Loucy (cell line): ENCODE results near the gene CHURC1.

ENCODE experiments used
- EZH2phosphoT487 ChIP-seq: fragments of 200-600 bp; IDR thresholded peaks from 2 replicates; pipeline ENCODE4 v1.6.1; 2018; ENCODE audit warnings: antibody characterized with exemption, mild to moderate bottlenecking, moderate library complexity, borderline replicate concordance
- TF ChIP-seq, protein P1 (sequence below): fragments of 200-600 bp; sonication (generic); conservative IDR thresholded peaks from 2 replicates; pipeline ENCODE4 v1.5.1; 2014; ENCODE audit warnings: mild to moderate bottlenecking, antibody characterized with exemption, low read length

DNA sequence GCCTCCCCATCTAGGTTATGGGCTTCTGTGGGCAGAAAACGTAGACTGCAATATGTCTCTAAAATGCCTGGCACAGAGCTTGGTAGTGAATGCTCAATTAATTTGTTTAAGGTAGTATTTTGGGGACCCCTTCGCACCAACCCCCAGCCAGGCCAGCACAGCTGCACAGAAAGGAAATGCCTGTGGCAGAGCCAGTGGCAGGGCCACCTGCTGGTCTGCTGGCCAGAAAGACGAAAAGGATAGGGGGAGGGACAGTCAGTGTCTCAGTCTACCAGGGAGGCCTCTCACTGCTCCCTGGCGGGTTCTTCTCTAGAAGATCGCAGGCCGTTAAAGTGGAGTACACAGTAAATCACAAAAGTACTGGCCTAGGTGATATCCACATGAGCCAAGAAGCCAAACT, 54.4 kb downstream of the CHURC1 start:
- TF ChIP-seq, protein P1, sequence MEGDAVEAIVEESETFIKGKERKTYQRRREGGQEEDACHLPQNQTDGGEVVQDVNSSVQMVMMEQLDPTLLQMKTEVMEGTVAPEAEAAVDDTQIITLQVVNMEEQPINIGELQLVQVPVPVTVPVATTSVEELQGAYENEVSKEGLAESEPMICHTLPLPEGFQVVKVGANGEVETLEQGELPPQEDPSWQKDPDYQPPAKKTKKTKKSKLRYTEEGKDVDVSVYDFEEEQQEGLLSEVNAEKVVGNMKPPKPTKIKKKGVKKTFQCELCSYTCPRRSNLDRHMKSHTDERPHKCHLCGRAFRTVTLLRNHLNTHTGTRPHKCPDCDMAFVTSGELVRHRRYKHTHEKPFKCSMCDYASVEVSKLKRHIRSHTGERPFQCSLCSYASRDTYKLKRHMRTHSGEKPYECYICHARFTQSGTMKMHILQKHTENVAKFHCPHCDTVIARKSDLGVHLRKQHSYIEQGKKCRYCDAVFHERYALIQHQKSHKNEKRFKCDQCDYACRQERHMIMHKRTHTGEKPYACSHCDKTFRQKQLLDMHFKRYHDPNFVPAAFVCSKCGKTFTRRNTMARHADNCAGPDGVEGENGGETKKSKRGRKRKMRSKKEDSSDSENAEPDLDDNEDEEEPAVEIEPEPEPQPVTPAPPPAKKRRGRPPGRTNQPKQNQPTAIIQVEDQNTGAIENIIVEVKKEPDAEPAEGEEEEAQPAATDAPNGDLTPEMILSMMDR, result peak; percentile 46
- no peak for TF ChIP-seq EZH2phosphoT487
